ENCODE data around the gene GJA9.

Gene GJA9

GRCh38 chr1:38834221-38834782 lies 47.1 kb downstream of the GJA9 start:
- Histone ChIP-seq H3K36me3 (ENCODE audit: low read depth) (peaks cover 12% of the 10 kb centered on the region), H3K27ac (ENCODE audit: poor library complexity, severe bottlenecking) (no peak overlapping the region), H3K4me3 (ENCODE audit: severe bottlenecking) (no peak overlapping the region), H3K27me3 (ENCODE audit: insufficient read depth, poor library complexity, severe bottlenecking) (peaks cover 4% of the 10 kb centered on the region), H3K9me3 (ENCODE audit: severe bottlenecking) (no peaks in the 10 kb centered on the region), H3K4me1 (ENCODE audit: insufficient read depth, poor library complexity, severe bottlenecking) (no peaks in the 10 kb centered on the region)
- DNase-seq (ENCODE audit: low spot score), result no peak
- no peak for TF ChIP-seq CTCF (IDR thresholded peaks at IDR 0.05; ENCODE audit: poor library complexity, severe bottlenecking)
- no peak for ATAC-seq (ENCODE audit: low read depth)

GRCh38 chr1:38833146-38833545 lies 48.2 kb downstream of the GJA9 start:
- no peak for TF ChIP-seq CTCF (IDR thresholded peaks at IDR 0.05; ENCODE audit: poor library complexity, severe bottlenecking)
- Histone ChIP-seq H3K27ac (ENCODE audit: poor library complexity, severe bottlenecking) (no peak overlapping the region), H3K9me3 (ENCODE audit: severe bottlenecking) (no peaks in the 10 kb centered on the region), H3K4me3 (ENCODE audit: severe bottlenecking) (no peak overlapping the region), H3K36me3 (ENCODE audit: low read depth) (peaks cover under 1% of the 10 kb centered on the region), H3K4me1 (ENCODE audit: insufficient read depth, poor library complexity, severe bottlenecking) (no peaks in the 10 kb centered on the region), H3K27me3 (ENCODE audit: insufficient read depth, poor library complexity, severe bottlenecking) (peaks cover 4% of the 10 kb centered on the region)
- DNase-seq (ENCODE audit: low spot score) (no peak), ATAC-seq (ENCODE audit: low read depth) (no peak)

- Histone ChIP-seq H3K36me3 (ENCODE audit: low read depth) (no peaks in the 10 kb centered on the region), H3K9me3 (ENCODE audit: severe bottlenecking) (no peaks in the 10 kb centered on the region), H3K27me3 (ENCODE audit: insufficient read depth, poor library complexity, severe bottlenecking) (peaks cover 4% of the 10 kb centered on the region), H3K4me1 (ENCODE audit: insufficient read depth, poor library complexity, severe bottlenecking) (no peaks in the 10 kb centered on the region), H3K4me3 (ENCODE audit: severe bottlenecking) (no peak overlapping the region), H3K27ac (ENCODE audit: poor library complexity, severe bottlenecking) (no peak overlapping the region)
- ATAC-seq (ENCODE audit: low read depth) (no peak), DNase-seq (ENCODE audit: low spot score) (no peak)
- TF ChIP-seq CTCF (IDR thresholded peaks at IDR 0.05; ENCODE audit: poor library complexity, severe bottlenecking), result no peak
These were observed 49.0 kb downstream of the GJA9 start for GRCh38 chr1:38832370-38832734.

GRCh38 chr1:38831731-38832369 lies 49.5 kb downstream of the GJA9 start:
- ATAC-seq (ENCODE audit: low read depth) (no peak), DNase-seq (ENCODE audit: low spot score) (no peak)
- H3K36me3 ChIP-seq (ENCODE audit: low read depth), result no peaks in the 10 kb centered on the region
- H3K4me3 ChIP-seq (ENCODE audit: severe bottlenecking), result no peak overlapping the region
- peaks cover 4% of the 10 kb centered on the region for H3K27me3 ChIP-seq (ENCODE audit: insufficient read depth, poor library complexity, severe bottlenecking)
- TF ChIP-seq CTCF (IDR thresholded peaks at IDR 0.05; ENCODE audit: poor library complexity, severe bottlenecking), result no peak
- H3K4me1 ChIP-seq (ENCODE audit: insufficient read depth, poor library complexity, severe bottlenecking), result no peaks in the 10 kb centered on the region
- no peak overlapping the region for H3K27ac ChIP-seq (ENCODE audit: poor library complexity, severe bottlenecking)
- no peaks in the 10 kb centered on the region for H3K9me3 ChIP-seq (ENCODE audit: severe bottlenecking)

- Histone ChIP-seq H3K9me3 (ENCODE audit: severe bottlenecking) (no peaks in the 10 kb centered on the region), H3K4me3 (ENCODE audit: severe bottlenecking) (no peak overlapping the region), H3K4me1 (ENCODE audit: insufficient read depth, poor library complexity, severe bottlenecking) (no peaks in the 10 kb centered on the region), H3K27ac (ENCODE audit: poor library complexity, severe bottlenecking) (no peak overlapping the region), H3K27me3 (ENCODE audit: insufficient read depth, poor library complexity, severe bottlenecking) (peaks cover 4% of the 10 kb centered on the region), H3K36me3 (ENCODE audit: low read depth) (no peaks in the 10 kb centered on the region)
- ATAC-seq (ENCODE audit: low read depth), result no peak
- no peak for TF ChIP-seq CTCF (IDR thresholded peaks at IDR 0.05; ENCODE audit: poor library complexity, severe bottlenecking)
- DNase-seq (ENCODE audit: low spot score), result no peak
These were observed 52.0 kb downstream of the GJA9 start for GRCh38 chr1:38829368-38829767.
